Epithelial cell of esophagus (primary cell): ENCODE measurements around the gene TBX4.
"Not testable (repeated sequence)": the region's sequence is repeated elsewhere in the genome, so short reads cannot be mapped to it uniquely, and the experiment has no call there.

Source experiments
- DNase-seq: peaks from one replicate; pipeline ENCODE4 v3.0.0; 2010; ENCODE audit warnings: low read depth
- H3K4me3 ChIP-seq: 2 replicates; pipeline ENCODE4 v1.5.1; 2011; ENCODE audit warnings: mild to moderate bottlenecking, low read length, control low read depth
- TF ChIP-seq, protein P1 (sequence below): IDR thresholded peaks from 2 replicates; pipeline ENCODE4 v1.5.1; 2011; ENCODE audit warnings: low read depth, mild to moderate bottlenecking, low read length, control low read depth, inconsistent platforms; ENCODE audit not compliant: insufficient read depth; ENCODE audit errors: missing control alignments

TBX4 gene

GRCh38 chr17:61505846-61506627 lies 53.8 kb downstream of the TBX4 start:
- TF ChIP-seq, protein P1, sequence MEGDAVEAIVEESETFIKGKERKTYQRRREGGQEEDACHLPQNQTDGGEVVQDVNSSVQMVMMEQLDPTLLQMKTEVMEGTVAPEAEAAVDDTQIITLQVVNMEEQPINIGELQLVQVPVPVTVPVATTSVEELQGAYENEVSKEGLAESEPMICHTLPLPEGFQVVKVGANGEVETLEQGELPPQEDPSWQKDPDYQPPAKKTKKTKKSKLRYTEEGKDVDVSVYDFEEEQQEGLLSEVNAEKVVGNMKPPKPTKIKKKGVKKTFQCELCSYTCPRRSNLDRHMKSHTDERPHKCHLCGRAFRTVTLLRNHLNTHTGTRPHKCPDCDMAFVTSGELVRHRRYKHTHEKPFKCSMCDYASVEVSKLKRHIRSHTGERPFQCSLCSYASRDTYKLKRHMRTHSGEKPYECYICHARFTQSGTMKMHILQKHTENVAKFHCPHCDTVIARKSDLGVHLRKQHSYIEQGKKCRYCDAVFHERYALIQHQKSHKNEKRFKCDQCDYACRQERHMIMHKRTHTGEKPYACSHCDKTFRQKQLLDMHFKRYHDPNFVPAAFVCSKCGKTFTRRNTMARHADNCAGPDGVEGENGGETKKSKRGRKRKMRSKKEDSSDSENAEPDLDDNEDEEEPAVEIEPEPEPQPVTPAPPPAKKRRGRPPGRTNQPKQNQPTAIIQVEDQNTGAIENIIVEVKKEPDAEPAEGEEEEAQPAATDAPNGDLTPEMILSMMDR: no peak
- DNase-seq: no peak
- no peak overlapping the region for H3K4me3 ChIP-seq

- no peak for DNase-seq
- no peak overlapping the region for H3K4me3 ChIP-seq
- TF ChIP-seq, protein P1: no peak
Observed at GRCh38 chr17:61507383-61508066, 55.3 kb downstream of the TBX4 start.

GRCh38 chr17:61508912-61509311 lies 56.7 kb downstream of the TBX4 start:
- H3K4me3 ChIP-seq: no peak overlapping the region
- peak; percentile 45 for DNase-seq
- TF ChIP-seq, protein P1: no peak

- not testable (repeated sequence) for H3K4me3 ChIP-seq, DNase-seq
Observed at GRCh38 chr17:61509454-61509853, 57.2 kb downstream of the TBX4 start.

GRCh38 chr17:61510237-61510636 lies 58.0 kb downstream of the TBX4 start:
- TF ChIP-seq, protein P1: no peak
- no peak for DNase-seq
- no peak overlapping the region for H3K4me3 ChIP-seq

DNA sequence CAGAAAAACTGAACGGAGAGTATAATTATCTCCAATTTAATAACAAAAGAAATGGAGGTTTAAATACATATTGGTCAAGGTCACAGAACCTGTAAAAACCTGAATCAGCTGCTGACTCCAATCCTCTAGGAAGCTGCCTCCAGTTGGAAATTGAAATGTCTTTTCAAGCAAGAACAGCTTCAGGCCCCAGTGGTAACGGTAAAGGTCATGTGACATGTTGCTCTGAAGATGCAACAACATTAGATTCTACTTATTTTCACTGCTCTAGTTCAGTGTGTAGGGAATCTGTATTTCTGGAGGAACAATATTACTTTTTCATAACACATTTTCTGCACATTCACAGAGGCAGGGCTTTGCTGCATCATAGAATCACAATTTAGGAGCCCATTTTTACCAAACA lies 58.8 kb downstream of the TBX4 start:
- no peak for DNase-seq
- no peak overlapping the region for H3K4me3 ChIP-seq
- TF ChIP-seq, protein P1: no peak

GRCh38 chr17:61511480-61512182 lies 59.4 kb downstream of the TBX4 start:
- no peak for DNase-seq
- TF ChIP-seq, protein P1: no peak
- no peak overlapping the region for H3K4me3 ChIP-seq
